IPS-15b (cell line): ENCODE results near the gene SLC22A5.
"Not testable (repeated sequence)": the region's sequence is repeated elsewhere in the genome, so short reads cannot be mapped to it uniquely, and the experiment has no call there.

Source experiments
- H3K27me3 ChIP-seq: one replicate; pipeline ENCODE4 v1.6.1; 2013; ENCODE audit warnings: low read length; ENCODE audit not compliant: control insufficient read depth, insufficient read depth
- H3K36me3 ChIP-seq: one replicate; pipeline ENCODE4 v1.6.1; 2013; ENCODE audit warnings: low read length; ENCODE audit not compliant: control insufficient read depth, insufficient read depth
- H3K4me1 ChIP-seq: one replicate; pipeline ENCODE4 v1.6.1; 2013; ENCODE audit warnings: mild to moderate bottlenecking, low read length; ENCODE audit not compliant: control insufficient read depth, insufficient read depth
- H3K4me3 ChIP-seq: one replicate; pipeline ENCODE4 v1.5.1; 2013; ENCODE audit warnings: low read depth, low read length
- H3K9ac ChIP-seq: one replicate; pipeline ENCODE4 v1.6.1; 2013; ENCODE audit warnings: low read depth, mild to moderate bottlenecking, low read length
- H3K9me3 ChIP-seq: one replicate; pipeline ENCODE4 v1.6.1; 2013; ENCODE audit warnings: mild to moderate bottlenecking, low read length; ENCODE audit not compliant: control insufficient read depth, insufficient read depth

SLC22A5 gene

DNA sequence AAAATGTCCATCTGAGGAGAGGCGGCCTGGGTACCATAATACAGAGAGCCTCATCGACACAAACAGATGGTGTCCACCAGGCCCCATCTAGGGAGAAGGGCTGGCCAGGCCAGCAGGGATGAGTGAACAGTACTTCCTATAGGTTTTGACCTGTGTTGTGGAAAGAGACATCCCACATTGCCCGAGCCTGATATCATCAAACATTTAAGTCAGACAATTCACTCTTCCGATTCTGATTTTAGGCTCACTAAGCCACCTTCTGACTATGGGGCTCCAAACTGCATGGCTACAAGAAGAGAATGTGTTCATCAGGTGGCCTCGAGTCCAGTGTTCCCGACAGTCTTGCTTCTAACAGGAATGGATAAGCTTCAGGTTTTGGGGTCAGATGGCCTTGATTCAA lies 38.9 kb downstream of the SLC22A5 start:
- H3K27me3 ChIP-seq = no peaks in the 10 kb centered on the region
- no peaks in the 10 kb centered on the region for H3K4me1 ChIP-seq
- no peaks in the 10 kb centered on the region for H3K9me3 ChIP-seq
- H3K36me3 ChIP-seq = no peaks in the 10 kb centered on the region
- H3K4me3 ChIP-seq = no peak overlapping the region
- no peak overlapping the region for H3K9ac ChIP-seq

DNA sequence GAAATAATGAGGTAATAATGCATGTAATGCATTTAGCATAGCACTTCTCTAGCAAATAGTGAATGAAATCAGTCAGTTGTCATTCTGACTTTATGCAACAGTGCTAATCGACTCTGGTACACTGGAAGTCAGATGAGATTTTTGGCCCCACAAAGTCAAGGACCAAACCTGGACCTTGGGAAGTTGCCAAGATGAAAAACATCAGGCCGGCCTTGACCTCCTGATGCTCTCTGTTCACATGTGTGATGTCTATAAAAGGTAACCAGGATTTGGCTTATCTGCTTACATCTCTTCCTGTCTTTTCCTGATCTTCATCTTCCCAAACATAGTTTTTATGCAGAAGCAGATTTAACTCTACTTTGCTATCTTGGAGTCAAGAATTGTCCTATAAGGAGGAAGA lies 39.5 kb downstream of the SLC22A5 start:
- H3K9me3 ChIP-seq = no peaks in the 10 kb centered on the region
- no peaks in the 10 kb centered on the region for H3K4me1 ChIP-seq
- H3K36me3 ChIP-seq = no peaks in the 10 kb centered on the region
- no peak overlapping the region for H3K9ac ChIP-seq
- no peak overlapping the region for H3K4me3 ChIP-seq
- H3K27me3 ChIP-seq = no peaks in the 10 kb centered on the region

DNA sequence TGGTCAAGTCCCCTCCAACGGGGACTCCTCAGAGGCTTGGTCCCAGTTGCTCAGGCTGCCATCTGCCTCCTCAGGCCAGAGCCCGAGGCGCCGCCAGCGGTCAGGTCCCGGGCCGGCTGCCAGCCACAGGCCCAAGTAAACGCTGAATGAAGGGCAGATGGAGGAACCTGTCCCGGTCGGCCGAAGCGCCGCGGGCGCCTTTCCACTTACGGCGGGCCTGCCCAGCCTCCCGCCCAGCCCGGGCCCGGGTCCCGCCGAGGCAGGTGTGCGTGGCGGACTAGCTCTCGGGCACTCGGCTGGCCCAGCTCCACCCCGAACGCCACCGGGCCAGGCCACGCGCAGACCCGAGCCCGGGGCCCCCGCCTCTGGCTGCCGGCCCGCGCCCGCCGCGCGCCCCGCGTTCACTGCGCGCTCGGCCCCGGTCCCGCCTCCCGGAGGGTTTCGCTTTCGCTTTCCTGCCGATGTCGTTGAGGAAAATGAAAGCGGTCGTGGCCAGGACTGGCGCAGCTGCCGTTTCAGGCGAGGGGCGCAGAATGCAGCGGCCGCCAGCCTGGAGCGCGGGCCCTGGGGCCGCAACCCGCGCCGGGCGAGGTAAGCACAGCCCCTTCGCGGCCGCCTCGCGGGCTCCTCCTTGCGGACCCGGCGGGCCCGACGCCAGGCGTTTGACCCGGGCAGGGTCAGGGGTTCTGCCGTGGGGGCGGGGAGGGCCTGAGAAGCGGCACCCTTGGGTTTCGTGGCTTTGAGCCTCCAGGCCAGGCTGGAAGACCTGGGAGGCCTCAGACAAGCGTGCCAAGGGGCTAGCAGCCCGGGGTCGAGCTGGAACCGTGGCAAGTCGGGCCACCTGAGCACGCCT lies 41.2 kb downstream of the SLC22A5 start:
- Histone ChIP-seq H3K4me1 (no peaks in the 10 kb centered on the region), H3K27me3 (no peaks in the 10 kb centered on the region), H3K4me3 (peak overlapping the region; percentile 61), H3K36me3 (no peaks in the 10 kb centered on the region), H3K9me3 (no peaks in the 10 kb centered on the region), H3K9ac (peak overlapping the region; percentile 72)

DNA sequence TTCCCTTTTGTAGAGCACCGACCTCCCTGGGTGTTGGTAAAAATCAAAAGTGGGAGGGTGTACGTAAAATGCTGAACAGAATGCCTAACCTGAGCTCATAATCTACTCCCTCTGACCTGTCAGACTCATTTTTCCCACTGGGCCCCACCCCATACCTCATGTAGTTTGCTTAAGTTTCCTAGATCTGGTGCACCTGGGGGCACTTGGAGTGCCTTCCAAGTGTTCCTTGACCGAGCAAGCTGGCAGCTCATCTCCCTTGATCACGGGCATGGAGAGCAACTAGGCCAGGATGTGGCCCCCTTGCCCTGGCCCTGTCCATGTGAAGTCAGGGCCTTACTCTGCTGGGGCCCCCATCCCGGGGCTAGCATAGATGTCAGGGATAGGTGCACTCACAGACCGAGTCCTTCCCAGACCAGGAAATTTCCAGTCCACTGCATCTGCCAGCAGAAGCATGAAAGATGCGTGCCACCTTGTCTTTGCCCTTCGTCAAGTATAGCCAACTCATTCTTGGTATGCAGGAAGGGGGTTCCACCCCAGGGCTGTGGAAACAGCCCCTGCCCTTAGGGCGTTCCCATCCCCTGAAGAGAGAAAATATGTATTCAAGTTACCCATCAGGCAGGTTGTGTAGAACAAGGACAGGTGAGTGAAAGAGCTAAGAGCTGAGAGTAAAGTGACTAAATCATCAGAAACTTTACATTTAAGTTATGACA lies 41.9 kb downstream of the SLC22A5 start:
- Histone ChIP-seq H3K4me3 (peak overlapping the region; percentile 61), H3K9me3 (no peaks in the 10 kb centered on the region), H3K27me3 (no peaks in the 10 kb centered on the region), H3K4me1 (no peaks in the 10 kb centered on the region), H3K36me3 (no peaks in the 10 kb centered on the region), H3K9ac (peak overlapping the region; percentile 72)

DNA sequence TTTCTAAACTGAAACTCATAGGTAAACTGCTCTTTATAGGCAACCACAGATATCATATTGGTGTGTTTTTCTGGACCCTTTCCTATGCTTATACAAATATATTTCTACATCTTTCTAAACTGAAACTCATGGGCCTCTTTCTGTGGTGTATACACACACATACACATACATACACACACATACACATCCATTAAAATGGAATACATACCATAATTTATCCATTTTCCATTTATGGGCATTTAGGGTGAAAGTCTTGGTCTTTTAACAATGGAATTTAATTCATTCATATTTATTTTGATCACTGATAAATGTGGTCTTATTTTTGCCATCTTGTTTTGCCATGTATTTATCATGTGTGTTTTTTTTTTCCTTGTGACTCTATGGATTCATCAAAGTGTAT lies 44.1 kb downstream of the SLC22A5 start:
- H3K27me3 ChIP-seq = no peaks in the 10 kb centered on the region
- no peak overlapping the region for H3K4me3 ChIP-seq
- no peaks in the 10 kb centered on the region for H3K4me1 ChIP-seq
- H3K9ac ChIP-seq = no peak overlapping the region
- H3K36me3 ChIP-seq = no peaks in the 10 kb centered on the region
- no peaks in the 10 kb centered on the region for H3K9me3 ChIP-seq

DNA sequence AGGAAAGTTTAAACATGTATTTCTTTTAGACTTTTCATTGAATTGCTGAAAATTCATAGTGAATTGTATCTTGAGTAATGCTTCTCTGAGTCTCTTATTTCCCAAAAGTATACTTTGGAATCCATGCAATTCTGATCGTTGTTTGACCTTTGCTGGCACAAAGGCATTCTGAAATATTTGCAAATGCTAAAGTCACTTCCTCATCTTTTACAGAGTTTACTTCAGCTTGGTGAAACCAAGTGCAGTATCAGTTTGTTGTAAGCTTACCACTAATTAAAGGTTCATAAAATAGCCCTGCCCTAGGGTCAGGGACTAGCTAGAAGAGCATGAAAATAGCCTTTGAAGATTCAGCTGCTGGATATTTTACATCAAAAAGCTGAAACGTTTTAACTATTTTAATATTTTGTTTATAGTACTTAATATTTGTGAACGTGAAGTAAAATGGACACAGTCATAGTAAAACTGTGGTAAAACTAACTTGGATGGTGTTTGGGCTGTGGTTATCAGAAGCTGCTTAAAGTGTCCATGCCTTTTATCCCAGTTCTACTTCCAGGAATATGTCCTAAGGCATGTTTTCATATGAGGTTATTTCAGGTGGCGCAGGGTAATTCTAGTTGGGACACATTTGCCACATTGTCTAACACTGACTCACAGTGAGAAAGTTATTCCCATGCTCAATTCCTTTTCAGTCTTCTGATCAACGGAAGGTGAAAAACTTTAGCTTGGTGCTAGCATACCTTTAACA lies 45.3 kb downstream of the SLC22A5 start:
- Histone ChIP-seq H3K27me3 (no peaks in the 10 kb centered on the region), H3K9me3 (no peaks in the 10 kb centered on the region), H3K36me3 (no peaks in the 10 kb centered on the region), H3K4me3 (no peak overlapping the region), H3K9ac (no peak overlapping the region), H3K4me1 (peaks cover 1% of the 10 kb centered on the region)

DNA sequence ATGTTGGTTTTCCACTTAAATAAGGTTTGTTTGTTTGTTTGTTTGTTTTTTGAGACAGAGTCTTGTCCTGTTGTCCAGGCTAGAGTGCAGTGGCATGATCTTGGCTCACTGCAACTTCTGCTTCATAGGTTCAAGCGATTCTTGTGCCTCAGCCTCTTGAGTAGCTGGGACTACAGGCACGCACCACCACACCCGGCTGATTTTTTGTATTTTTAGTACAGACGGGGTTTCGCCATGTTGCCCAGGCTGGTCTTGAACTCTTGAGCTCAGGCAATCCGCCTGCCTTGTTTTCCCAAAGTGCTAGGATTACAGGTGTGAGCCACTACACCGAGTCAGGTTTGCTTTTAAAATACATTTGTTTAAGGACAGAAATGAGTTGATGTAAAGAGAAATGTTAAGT lies 46.0 kb downstream of the SLC22A5 start:
- H3K9me3 ChIP-seq, H3K4me3 ChIP-seq, H3K9ac ChIP-seq, H3K4me1 ChIP-seq, H3K27me3 ChIP-seq, H3K36me3 ChIP-seq: not testable (repeated sequence)

DNA sequence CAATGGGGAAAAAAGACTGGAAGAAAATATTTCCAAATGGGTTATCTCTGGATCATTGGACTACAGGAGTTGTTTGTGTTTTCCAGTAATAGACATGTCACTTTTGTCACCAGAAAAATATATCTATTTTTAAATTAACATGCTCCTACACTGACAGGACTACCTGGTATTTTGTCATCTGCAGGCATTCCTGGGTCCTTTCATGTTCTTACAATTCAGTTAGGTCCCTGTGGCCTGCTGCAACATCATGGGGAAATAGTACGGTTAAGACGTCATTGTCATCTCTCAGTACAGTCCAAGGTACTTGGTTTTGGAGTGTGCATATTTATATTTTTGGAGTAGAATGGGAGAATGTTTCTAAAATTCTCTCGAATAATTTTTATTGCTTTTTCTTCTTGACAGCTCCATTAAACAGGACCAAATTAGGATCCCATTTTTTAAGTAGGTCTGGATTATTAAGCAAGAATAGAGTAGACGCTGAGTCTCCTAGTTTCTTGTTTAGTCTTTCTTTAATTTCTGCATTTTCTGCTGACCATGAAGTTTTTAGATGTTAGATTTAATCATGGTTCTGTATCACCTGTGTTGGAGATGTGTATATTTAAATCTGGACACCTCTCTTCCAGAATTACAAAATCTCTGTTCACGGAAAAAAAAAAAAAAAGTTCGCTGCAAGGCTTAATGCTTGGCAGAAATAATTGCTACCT lies 46.9 kb downstream of the SLC22A5 start:
- Histone ChIP-seq H3K4me3 (no peak overlapping the region), H3K9ac (no peak overlapping the region), H3K36me3 (no peaks in the 10 kb centered on the region), H3K27me3 (no peaks in the 10 kb centered on the region), H3K4me1 (peaks cover 4% of the 10 kb centered on the region), H3K9me3 (no peaks in the 10 kb centered on the region)

DNA sequence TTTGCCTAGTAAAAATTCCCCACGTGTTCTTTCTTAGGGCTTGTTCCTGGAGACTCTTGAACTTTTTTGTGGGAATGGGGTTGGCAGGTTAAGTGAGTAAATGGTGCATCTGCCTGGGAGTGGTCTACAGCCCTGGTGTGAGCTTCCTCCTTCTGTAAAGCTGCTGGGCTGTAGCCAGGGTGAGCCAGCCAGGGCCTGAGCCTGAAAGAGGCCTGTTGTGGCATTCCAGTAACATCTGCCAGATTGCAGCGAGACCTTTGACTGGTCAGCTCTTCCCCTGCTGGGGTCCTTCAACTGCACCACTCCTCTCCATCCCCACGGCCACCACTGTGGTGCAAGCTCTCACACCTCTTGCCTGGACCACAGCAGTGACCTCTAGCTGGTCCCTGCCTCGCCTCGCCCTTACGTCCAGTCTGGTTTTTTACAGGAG lies 47.5 kb downstream of the SLC22A5 start:
- Histone ChIP-seq H3K9me3 (no peaks in the 10 kb centered on the region), H3K9ac (no peak overlapping the region), H3K27me3 (no peaks in the 10 kb centered on the region), H3K36me3 (no peaks in the 10 kb centered on the region), H3K4me1 (peaks cover 4% of the 10 kb centered on the region), H3K4me3 (no peak overlapping the region)

DNA sequence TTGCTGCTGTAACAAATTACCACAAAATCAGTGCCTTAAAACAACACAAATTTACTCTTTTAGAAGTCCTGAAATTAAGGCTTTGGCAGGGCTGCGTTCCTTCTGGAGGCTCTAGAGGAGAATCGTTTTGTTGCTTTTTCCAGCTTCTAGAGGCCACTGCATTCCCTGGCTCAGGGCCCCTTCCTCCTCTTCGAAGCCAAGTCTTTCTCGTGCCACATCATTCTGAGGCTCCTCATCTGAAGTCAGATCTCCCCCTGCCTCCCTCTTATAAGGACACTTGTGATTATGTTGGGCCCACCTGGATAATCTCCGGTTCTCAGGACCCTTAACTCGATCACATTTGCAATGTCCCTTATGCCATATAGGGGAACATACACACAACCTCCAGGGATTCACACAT lies 48.0 kb downstream of the SLC22A5 start:
- H3K4me1 ChIP-seq = peaks cover 4% of the 10 kb centered on the region
- no peak overlapping the region for H3K4me3 ChIP-seq
- H3K27me3 ChIP-seq = no peaks in the 10 kb centered on the region
- no peaks in the 10 kb centered on the region for H3K36me3 ChIP-seq
- H3K9ac ChIP-seq = no peak overlapping the region
- H3K9me3 ChIP-seq = no peaks in the 10 kb centered on the region

DNA sequence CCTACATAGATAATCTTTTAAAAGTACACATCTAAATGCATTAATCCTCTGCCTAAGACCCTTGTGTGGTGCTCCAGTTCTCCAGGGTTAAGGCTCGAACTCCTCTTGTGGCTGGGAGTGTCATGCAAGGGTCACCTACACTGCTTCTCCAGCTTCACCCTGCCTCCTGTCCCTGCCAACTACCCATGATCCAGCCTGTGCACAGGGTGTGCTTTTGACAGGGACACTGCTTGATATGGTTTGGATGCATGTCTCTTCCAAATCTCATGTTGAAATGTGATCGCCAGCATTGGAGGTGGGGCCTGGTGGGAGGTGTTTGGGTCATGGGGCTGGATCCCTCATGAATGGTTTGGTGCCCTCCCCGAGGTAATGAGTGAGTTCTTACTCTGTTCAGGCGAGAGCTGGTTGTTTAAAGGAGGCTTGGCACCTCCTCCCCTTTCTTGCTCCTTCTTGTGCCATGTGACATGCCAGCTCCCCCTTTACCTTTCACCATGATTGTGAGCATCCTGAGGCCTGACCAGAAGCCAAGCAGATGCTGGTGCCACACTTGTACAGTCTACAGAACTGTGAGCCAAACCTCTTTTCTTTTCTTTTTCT lies 48.5 kb downstream of the SLC22A5 start:
- H3K4me1 ChIP-seq = peaks cover 6% of the 10 kb centered on the region
- H3K9me3 ChIP-seq = no peaks in the 10 kb centered on the region
- no peak overlapping the region for H3K4me3 ChIP-seq
- H3K36me3 ChIP-seq = no peaks in the 10 kb centered on the region
- no peaks in the 10 kb centered on the region for H3K27me3 ChIP-seq
- no peak overlapping the region for H3K9ac ChIP-seq
